GM18873 (cell line): ENCODE results near the gene CHAF1B.
A peak's percentile ranks its signal among the peaks of the same experiment; 100 is the strongest.

Source experiments
- ATAC-seq: cut with Tn5 transposase; IDR thresholded peaks from one replicate; pipeline ENCODE4 v1.9.1; 2021; ENCODE audit warnings: mild to moderate bottlenecking, moderate library complexity, moderate number of reproducible peaks; ENCODE audit not compliant: unreplicated experiment, low FRiP score

Gene CHAF1B

DNA sequence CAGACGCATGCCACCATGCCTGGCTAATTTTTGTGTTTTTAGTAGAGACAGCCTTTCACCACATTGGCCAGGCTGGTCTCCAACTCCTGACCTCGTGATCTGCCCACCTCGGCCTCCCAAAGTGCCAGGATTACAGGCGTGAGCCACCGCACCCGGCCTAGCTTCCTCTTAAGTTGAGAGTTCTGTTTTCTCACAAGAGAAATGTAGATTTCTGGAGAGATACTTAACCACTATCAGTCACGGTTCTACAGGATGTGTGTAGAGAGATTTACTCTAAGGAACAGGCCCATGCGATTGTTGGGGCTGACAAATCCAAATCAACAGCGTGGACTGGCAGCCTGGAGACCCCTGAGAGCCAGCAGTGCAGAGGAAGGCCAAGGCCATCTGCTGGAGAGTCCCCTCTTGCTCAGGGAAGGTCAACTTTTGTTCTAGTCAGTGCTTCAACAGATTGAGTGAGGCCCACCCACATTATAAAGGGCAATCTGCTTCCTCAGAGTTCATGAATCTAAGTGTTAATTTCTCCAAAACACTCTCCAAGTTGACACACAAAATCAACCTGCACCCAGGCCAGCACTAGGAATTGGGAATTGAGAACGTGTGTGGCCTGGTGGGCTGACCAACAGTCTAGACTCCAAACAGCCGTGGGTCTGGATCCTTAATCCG lies 38.7 kb downstream of the CHAF1B start:
- ATAC-seq, result no peak

DNA sequence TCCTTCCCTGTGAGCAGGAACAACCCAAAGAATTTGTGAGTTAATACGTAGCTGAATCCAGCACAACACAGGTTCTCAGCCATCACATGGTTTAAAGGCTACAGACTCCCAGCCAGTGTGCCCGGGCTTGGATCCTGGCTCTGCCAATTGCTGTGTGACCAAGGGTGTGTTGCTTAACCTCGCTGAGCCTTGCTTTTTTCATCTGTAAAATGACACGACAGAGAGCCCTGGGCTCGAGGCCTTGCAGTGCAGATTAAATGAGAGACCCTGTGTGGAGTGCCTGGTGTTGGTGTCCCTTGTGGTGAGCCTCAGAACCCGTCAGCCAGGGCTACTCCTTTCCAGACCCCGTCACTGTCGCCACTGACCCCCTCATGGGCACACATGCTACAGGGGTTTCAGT lies 39.4 kb downstream of the CHAF1B start:
- ATAC-seq, result no peak

DNA sequence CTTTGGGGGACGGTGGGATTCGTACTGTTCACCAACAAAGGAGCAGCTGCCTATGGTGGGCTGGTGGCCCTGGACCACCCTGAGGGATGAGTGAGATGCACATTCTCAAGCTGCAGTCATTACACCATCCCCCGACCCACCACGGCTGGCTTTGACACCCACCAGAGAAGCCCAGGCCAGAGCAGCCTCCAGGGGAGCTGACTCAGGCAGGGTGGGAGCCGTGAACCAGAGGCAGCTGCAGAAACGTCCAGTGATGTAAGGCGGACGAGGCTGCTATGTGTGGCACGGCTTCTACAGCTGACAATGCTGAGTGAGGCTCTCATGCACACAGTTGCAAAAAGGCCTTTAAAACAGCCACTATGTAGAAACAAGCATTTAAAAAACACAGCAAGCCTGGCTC lies 40.1 kb downstream of the CHAF1B start:
- ATAC-seq, result no peak

DNA sequence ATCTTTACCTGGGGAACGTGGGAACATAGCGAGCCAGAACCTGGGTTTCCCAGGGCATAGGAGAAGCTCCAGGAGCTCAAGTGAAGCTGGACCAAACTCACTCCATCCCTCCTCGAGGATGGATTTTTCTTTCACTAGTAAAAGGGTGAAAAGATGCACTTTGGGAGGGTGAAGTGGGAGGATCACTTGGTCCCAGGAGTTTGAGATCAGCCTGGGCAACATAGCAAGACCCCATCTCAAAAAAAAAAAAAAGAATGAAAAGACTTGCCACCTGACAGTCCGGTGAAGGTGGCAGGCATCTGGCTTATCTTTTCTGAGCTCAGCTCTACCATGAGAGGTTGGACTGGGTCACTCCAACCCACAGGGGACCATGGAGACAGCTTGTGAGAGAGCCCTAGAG lies 42.3 kb downstream of the CHAF1B start:
- no peak for ATAC-seq

DNA sequence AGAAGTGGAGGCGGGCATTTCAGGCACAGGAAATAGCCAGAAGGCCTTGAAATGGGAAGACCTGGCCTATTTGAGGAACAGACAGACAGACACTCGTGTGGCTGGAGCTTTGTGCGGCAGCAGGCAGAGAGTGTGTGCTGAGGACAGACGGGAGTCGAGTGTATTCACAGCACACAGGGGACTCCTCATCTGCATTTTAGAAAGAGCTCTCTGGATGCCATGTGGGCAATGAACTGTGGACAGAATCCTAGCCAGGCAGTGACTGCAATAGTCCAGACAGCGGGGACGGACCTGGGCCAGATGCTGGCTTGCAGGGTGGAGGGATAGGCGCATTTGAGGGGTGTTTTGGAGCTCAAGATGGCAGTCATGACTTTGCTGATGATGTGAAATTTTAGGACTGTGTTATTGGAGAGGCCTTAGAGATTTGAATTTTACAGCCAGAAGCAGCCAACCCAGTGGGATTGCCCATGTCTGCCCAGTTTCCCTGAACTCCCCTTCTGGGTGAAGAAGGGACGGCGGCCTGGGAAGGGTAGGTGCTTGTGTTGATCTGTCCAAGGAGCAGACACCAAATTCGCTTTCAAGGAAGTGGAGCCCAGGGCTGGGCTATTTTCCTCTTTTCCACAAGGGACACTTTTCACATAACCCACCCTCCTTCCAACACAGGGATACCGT lies 43.7 kb downstream of the CHAF1B start:
- no peak for ATAC-seq

DNA sequence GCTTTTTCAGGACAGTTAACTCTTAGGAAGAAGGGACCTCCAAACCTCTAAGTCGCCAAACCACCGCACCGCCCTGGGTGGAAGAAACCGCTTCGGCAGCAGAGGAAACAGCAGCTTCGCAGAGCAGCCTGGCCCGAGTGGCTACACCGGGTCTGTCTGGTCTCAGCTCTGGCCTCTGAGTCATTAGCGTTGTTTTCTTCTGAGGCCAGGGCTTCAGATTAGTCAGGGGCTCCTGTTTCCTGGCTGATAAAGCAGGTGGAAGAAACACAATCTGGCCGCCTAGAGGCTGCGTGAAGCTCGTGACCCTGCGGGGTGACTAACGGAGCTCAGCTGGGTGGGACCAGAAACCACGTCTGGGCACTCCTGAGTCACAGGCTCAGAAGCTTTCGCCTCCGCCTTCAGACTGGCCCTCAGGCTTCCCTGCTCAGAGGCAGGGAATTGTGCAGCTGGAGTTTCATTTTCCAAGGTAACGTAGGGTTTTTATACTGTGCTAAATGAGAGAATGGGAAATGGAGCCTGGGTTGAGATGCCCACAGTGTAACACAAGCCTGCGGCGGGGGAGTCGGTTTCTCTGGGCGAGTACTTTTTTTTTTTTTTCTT lies 44.9 kb downstream of the CHAF1B start:
- ATAC-seq, result peak; percentile 80

DNA sequence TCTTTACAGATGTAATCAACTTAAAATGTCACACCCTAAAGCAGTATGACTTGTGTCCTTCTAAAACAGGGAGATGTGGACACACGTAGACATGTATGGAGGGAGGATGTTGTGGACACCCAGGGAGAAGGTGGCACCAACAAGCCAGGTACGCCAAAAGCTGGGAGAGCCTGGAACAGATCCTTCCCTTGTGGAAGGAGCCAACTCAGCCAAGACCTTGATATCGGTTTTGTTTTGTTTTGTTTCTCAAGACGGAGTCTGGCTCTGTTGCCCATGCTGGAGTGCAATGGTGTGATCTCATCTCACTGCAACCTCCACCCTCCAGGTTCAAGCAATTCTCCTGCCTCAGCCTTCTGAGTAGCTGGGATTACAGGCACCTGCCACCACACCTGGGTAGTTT lies 45.6 kb downstream of the CHAF1B start:
- ATAC-seq, result no peak

DNA sequence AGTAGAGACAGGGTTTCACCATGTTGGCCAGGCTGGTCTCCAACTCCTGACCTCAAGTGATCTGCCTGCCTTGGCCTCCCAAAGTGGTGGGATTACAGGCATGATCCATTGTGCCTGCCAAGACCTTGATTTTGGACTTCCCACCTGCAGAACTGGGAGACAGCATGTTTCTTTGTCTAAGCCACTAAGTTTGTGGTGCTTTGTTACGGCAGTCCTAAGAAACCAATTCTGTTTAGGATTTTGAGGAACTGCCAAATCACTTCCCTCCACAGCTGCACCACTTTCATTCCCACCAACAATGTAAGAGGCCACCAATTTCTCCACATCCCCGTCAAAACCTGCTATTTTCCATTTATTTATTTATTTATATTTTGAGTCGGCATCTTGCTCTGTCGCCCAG lies 46.1 kb downstream of the CHAF1B start:
- no peak for ATAC-seq

DNA sequence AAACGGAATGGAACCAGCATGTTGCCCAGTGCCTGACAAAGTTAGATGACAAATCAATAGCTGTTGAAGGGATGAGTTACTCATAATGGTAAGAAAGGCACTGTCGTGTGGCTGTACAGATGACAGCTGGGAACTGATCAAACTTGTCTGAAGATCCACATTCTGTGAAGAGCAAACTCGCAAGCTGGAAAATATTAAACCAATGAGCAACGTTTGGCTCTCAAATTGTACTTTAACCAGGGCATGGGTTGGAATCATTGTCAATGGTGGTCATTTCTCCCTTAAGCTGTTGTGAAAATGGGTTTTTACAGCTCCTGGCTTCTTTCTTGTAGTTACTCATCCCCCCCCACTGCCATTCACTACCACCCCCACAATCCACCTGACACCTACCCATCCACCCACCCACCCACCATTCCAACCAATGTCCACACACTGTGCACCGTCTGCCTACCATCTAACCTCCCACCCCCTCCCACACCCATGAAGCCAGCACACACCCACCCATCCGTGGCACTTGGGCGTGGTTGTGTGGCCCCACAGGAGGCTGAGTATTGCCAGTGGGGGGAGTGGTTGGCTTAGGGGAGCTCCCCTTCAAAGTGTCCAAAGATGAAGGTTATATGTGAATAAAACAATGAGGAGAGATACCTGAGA lies 48.0 kb downstream of the CHAF1B start:
- no peak for ATAC-seq

DNA sequence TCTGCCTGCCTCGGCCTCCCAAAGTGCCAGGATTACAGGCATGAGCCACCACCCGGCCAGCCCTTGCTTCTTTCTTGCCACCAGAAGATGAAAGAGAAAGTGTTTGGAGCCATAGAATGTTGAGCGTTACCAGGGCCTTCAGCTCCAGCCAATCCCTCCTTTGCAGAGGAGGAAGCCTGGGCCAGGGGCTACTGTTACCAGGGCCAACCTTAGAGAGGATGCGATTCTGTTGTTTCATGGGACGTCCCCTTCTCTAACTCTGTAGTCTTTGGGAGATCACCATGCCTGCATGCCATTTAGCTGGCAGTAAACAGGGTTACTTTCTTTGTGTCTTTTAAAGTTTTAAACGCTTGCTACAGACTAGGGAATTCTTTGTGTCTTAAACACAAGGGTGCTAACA lies 49.0 kb downstream of the CHAF1B start:
- no peak for ATAC-seq

DNA sequence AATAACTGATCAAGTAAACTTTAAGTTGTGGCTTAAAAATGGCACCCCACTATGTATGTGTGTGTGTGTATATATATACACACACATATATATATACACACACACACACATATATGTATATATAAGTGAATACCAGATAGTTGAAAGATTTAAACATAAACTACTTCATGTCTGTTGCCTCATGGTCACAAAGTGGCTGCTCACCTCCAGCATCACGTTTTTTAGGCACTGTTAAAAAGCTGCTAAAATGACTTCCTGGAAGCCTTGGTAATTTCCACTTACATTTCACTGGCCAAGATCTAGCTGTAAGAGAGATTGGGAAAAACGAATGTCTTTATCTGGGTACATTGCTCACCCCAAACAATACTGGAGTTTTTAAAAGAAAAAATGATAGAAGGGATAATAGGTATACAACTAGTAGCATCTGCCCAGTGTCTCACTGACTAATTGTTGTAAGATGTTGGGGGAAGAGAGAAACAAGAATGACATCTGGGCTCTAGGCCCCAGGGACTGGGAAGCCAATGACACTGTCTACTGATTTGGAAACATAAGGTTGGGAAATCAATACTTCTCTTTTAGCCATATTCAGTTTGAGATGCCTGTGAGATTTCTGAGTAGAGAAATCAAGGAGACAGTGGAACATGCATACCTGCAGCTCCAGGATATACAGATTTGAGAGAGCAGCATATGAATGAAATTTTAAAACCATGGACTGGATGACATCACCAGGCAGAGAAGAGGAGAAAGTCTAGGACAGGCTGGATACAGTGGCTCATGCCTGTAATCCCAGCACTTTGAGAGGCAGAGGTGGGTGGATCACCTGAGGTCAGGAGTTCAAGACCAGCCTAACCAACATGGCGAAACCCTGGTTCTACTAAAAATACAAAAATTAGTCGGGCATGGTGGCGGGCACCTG lies 51.9 kb downstream of the CHAF1B start:
- no peak for ATAC-seq

DNA sequence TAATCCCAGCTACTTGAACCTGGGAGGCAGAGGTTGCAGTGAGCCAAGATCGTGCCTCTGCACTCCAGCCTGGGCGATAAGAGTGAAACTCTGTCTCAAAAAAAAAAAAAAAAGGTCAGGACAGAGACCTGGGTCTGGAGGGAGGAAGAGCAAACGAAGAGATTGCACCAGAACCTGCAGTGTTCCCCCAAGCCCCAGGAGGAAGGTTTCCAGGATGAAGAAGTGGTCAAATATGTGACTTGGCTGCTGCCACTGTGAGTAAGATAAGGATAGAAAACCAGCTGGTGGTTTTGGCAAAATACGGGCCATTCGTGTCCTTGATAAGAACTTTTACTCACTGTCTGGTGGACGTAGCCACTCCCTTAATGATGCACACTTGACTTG lies 52.5 kb downstream of the CHAF1B start:
- ATAC-seq, result no peak

DNA sequence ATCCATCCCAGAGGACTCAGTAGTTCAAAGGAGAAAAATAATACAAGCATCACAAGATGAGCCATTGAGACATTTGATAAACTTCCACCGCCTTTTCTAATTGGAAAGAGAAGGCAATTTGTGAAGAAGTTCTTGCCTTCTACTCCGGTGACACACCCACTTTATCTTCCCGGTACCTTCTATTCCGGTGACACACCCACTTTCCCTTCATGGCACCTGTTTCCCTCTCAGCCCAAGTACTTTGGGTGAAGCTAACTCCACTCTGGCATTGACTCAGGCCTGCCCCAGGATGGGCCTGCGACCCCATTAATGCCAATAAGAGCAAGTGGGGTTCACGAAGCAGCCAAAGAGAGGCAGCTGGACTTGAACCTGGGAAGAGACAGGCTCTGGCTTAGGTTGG lies 56.5 kb downstream of the CHAF1B start:
- ATAC-seq, result no peak

DNA sequence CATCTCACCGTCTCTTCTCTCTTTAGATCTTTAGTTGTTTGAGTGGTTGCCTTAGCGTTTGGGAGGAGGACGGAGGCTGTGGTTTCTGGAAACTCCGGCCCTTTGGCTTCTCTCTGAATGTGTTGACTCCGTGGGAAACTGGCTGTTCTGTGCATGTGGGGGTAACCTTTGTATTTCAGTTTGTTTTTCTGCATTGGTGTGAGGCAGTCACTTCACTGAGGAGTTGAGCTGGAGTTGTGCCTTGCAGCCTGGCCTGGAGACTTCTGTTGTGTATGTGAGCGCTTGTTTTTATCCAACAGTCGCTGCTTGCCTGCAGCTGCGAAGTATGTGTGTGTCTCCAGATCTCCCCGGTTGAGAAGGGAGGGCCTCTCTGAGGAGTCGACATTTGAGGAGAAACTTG lies 61.1 kb downstream of the CHAF1B start:
- no peak for ATAC-seq

DNA sequence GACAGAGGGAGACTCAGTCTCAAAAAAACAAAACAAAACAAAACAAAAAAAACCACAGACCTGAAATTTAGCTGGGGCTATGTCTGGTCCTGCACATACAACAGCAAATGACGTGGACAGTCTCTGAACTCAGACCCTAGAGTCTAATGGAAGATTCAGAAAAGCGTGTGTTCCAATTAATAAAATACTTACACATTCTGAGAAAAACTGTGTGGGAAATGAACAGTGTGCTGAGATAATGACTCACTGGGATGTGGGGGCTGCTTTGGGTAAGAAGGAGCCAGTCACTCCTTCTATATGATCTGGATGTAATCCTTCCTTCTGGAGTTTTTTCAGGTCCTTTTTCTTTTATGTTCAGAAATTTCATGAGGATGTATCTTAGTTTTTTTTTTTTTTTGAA lies 65.3 kb downstream of the CHAF1B start:
- no peak for ATAC-seq

DNA sequence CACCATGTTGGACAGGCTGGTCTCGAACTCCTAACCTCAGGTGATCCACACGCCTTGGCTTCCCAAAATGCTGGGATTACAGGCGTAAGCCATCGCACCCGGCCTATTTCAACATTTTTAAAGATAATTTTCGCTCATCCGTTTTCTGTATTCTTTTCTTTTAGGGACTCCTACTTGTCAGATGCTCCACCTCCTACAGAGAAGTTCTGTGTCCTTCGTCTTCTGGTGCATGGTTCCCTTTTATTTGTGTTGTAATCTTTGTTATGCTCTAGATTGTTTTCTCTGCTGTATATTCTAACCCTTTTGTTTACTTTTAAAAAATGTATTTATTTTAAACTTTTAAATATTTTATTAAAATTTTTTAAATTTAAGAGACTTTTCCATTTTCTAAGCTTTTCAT lies 66.3 kb downstream of the CHAF1B start:
- no peak for ATAC-seq

DNA sequence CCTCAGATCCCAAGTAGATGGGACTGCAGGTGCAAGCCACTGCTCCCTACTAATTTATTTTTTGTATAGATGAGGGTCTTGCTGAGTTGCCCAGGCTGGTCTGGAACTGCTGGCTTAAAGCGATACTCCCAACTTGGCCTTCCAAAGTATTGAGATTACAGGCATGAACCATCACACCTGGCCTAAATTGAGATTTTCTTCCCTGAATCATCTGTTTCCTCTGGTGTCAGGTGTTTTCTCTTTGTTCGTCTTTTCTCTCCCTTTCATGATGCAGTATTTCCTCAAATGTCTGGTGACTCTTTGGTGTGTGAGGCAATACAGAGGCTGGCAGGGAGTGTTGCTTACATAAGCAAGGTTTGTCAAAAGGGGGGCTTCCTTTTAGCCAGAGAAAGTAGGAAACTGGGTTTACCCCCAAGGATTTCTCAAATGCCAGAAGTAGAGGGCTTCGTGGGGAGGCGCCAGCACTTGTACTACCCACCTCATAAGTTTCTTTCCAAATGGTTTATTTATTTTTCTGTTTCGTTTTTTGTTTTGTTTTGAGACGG lies 67.2 kb downstream of the CHAF1B start:
- ATAC-seq, result no peak

DNA sequence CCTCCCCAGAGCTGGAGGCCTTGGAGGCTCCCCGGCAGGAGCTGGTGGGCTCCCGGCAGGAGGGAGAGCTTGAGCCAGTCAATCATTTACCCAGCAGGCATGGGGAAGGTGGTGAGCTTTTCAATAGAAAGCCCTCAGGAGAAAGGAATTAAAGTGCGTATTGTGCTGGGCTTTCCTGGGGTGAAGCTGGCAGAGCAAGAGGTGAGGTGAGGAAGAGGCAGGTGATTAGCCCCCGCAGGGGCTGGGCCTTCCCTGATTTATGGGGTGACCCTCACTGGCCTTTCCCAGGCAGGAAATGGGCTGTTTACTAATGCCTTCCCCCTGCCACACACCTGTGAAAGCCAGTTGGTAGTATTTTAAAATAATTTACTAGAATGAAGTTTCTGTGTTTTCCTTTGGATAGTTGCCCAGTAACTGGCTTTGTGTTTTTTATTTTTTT lies 68.9 kb downstream of the CHAF1B start:
- no peak for ATAC-seq

DNA sequence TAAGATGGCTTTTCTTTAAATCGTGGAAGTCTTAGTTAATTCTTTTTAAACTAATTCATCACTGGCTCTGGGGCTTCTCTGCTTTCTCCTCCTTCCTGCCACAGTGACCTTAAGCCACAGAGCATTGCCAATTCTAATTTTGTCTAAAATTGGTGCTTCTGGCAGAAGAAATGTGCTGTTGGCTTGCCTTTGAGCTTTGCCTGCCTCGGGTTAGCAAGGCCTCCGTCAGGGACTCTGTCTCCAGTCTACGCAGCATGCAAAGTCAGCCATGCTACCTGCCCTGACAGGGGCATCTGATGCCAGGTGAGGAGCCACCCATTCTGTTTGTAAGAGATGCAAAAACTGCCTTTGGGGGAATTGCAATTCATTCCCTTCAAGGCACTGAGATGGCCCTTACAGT lies 69.5 kb downstream of the CHAF1B start:
- ATAC-seq, result no peak

DNA sequence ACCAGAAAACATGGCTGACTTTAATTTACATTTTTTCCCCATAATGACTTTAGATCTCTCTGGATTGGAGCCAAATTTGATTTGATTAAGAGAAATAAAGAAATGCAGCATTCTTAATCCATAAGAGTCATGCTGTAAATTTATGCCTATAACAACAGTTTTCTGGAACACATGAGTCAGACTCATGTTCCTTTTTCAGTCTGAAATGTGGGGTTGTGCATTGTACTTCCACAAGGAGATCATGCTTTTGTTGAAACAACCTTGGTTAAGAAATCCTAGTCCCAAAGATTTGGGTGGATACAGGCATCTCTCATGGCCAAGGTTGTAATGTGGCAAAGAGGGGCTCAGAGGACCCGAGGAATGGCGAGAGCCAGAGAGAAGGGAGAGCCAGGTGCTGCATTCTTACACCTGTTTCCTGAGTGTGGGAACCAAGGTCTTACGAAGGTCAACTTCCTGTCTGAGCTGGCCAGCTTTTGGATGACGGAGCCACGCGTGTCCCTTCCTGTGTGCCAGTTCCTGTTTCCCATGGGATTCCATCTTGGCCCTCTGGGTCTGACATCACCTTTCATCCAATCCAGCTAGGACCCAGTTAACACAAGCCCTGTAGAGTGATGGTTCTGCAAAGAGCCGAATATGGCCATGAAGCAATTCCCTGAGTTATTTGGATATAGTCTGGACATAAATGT lies 71.7 kb downstream of the CHAF1B start:
- ATAC-seq, result no peak
